Transverse colon (tissue), 4 donors: ENCODE results near the gene TREH. TPM values are rescaled to one million over a fixed set of nuclear protein-coding genes. Genes with fewer than 3 reads are reported as not detected.

ENCODE experiments used
- DNase-seq: peaks from one replicate; pipeline ENCODE4 v3.0.0-alpha.2; 2019
- H3K27ac ChIP-seq, 4 donors: fragments of 200-600 bp; sonication (generic); 2 replicates each; pipeline ENCODE4 v1.5.1; 2016 to 2018; ENCODE audit warnings: inconsistent platforms in 4 of 4
- H3K27me3 ChIP-seq: fragments of 200-600 bp; sonication (generic); 2 replicates; pipeline ENCODE4 v1.5.1; 2017; ENCODE audit warnings: inconsistent platforms
- H3K36me3 ChIP-seq, 4 donors: fragments of 200-600 bp; sonication (generic); 2 replicates each; pipeline ENCODE4 v1.5.1; 2017 to 2019; ENCODE audit warnings: inconsistent platforms in 4 of 4
- H3K4me1 ChIP-seq, 4 donors: fragments of 200-600 bp; sonication (generic); 2 replicates each; pipeline ENCODE4 v1.5.1; 2017 to 2020; ENCODE audit warnings: inconsistent platforms in 4 of 4
- H3K4me3 ChIP-seq, 4 donors: fragments of 200-600 bp; sonication (generic); 1 replicate in 1 of 4; 2 replicates in 3 of 4; pipeline versions ENCODE4 v1.5.1 to v1.6.1; 2017 to 2019; ENCODE audit warnings: inconsistent platforms in 4 of 4
- H3K9me3 ChIP-seq, 2 donors: fragments of 200-600 bp; sonication (generic); 2 replicates each; pipeline ENCODE4 v1.5.1; 2017 to 2019; ENCODE audit warnings: inconsistent platforms in 2 of 2
- CTCF ChIP-seq, 5 experiments: fragments of 200-600 bp in 3 of 5; fragments of 450-650 bp in 2 of 5; sonication (generic) in 3 of 5; IDR thresholded peaks; 1 replicate in 2 of 5; 2 replicates in 3 of 5; pipeline ENCODE4 v1.5.1; 2016 to 2017; ENCODE audit warnings: antibody characterized with exemption in 5 of 5, inconsistent platforms in 3 of 5, mild to moderate bottlenecking in 2 of 5, moderate library complexity in 1 of 5
- EP300 ChIP-seq: sonication (generic); formaldehyde crosslinking; IDR thresholded peaks from one replicate; pipeline ENCODE4 v1.6.1; 2017; ENCODE audit warnings: antibody characterized with exemption, low read depth
- POLR2A ChIP-seq: fragments of 450-650 bp; IDR thresholded peaks from one replicate; pipeline ENCODE4 v1.6.1; 2016; ENCODE audit warnings: antibody characterized with exemption, mild to moderate bottlenecking, moderate library complexity
- POLR2AphosphoS5 ChIP-seq, 3 donors: sonication (generic); formaldehyde crosslinking; IDR thresholded peaks; one replicate each; pipeline ENCODE4 v1.6.1; 2016; ENCODE audit warnings: antibody characterized with exemption in 3 of 3
- WGBS, 2 donors: methylation state at CpG; one replicate each; pipeline ENCODE4 v1.1.5; 2018; ENCODE audit warnings: low coverage in 1 of 2; 5-methylcytosine and 5-hydroxymethylcytosine counted together
- in situ Hi-C, 4 donors: fragments of 200-750 bp; cut with MboI; loops; one replicate each; pipeline versions ENCODE4 v1.15.0 to v1.15.1; 2017; ENCODE audit warnings: low sequenced_read_pairs in 3 of 4, low pct_ligation_motif_present in 1 of 4, low pct_unique_long_range_greater_than_20kb in 1 of 4
- intact Hi-C: fragments of 100-400 bp; cut with DNase I; formaldehyde crosslinking; loops from one replicate; pipeline ENCODE4 v1.15.1; 2023; ENCODE audit warnings: low total_unique reads
- total RNA-seq, 4 donors: library from RNA; depleted of rRNA; stranded (reverse); fragments of >200 nt; gene quantifications; one replicate each; pipeline ENCODE4 v1.1.0, GENCODE V29; 2016

The TREH gene
- total RNA-seq, 4 donors from 2014 or later, result 4.9 to 5.6 TPM; not detected in 2

GRCh38 chr11:118653684-118654390 is 25.6 kb downstream of the TREH start:
- no peaks in the 10 kb centered on the region for H3K9me3 ChIP-seq
- no peak overlapping the region for H3K4me3 ChIP-seq
- H3K36me3 ChIP-seq, result peaks cover 0 to 45% (median 7%) of the 10 kb centered on the region in 4 donors
- in situ Hi-C loops, result no loop called here
- WGBS, 2 donors, result 88 to 96% methylated on average over 7 to 8 of the region's 8 CpGs
- H3K27ac ChIP-seq, result no peak overlapping the region
- no peaks in the 10 kb centered on the region for H3K4me1 ChIP-seq
- intact Hi-C loops, result no loop called here
- DNase-seq, result no peak
- TF ChIP-seq CTCF (IDR thresholded peaks at IDR 0.05) (no peak), POLR2AphosphoS5 (IDR thresholded peaks at IDR 0.05) (no peak), EP300 (no peak), POLR2A (no peak)
- H3K27me3 ChIP-seq, result no peaks in the 10 kb centered on the region

DNA sequence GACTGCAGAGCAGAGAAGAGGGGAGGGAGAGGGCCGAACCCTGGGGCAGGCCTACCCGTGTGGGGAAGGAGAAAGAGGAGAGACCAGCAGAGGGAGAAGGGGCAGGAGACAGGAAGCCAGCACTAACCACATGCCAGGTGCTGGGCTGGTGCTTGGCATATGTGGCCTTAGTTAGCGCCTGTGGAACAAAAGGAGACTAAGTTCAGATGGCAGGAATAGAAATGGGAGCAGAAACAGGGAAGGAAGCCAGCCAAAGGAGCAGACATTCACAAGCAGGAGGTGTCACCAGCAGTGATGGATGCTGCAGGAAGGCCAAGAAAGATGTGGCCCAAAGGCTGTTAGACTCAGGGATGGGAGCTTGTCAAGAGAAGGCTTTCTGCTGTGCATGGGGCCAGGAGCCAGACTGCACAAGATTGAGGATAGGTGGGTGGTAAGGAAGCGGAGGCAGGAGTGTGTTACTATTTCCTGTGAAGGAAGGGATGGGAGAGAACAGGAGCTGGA is 26.7 kb downstream of the TREH start:
- no peaks in the 10 kb centered on the region for H3K27me3 ChIP-seq
- no peaks in the 10 kb centered on the region for H3K4me1 ChIP-seq
- DNase-seq, result no peak
- no peaks in the 10 kb centered on the region for H3K9me3 ChIP-seq
- 58 to 64% methylated on average over 3 to 4 of the region's 4 CpGs for WGBS, 2 donors
- intact Hi-C loops, result no loop called here
- peaks cover 0 to 45% (median 8%) of the 10 kb centered on the region in 4 donors for H3K36me3 ChIP-seq
- H3K27ac ChIP-seq, result no peak overlapping the region
- in situ Hi-C loops, result no loop called here
- H3K4me3 ChIP-seq, result no peak overlapping the region
- TF ChIP-seq EP300 (no peak), POLR2AphosphoS5 (IDR thresholded peaks at IDR 0.05) (no peak), POLR2A (no peak), CTCF (IDR thresholded peaks at IDR 0.05) (no peak)

DNA sequence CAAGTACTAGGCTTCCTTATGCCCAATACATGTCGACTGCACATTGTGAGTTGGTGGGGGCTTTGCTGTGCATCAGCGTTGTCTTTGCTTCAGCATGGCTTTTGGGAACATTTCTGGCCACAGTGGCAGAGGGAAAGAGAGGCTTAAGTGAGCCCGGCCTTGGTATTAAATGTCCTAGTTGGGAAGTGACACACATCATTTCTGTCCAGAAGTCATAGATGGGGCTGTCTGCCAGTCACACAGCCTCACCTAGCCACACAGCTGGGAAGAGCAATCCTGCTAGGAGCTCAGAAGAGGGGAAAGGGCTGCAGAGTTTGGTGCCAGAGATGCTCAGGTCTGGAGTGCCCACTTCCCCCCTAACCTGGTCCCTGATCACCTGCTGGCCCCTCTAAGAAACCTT is 27.6 kb downstream of the TREH start:
- DNase-seq, result no peak
- WGBS, 2 donors, result 80% methylated on average over 3 of the region's 3 CpGs; no CpG with 5 or more reads in 1 of the 2 donors
- no peak overlapping the region for H3K4me3 ChIP-seq
- no peaks in the 10 kb centered on the region for H3K27me3 ChIP-seq
- in situ Hi-C loops, result no loop called here
- no peak overlapping the region for H3K27ac ChIP-seq
- intact Hi-C loops, result no loop called here
- H3K4me1 ChIP-seq, result no peaks in the 10 kb centered on the region
- no peak for TF ChIP-seq EP300
- no peak for TF ChIP-seq POLR2A
- no peak for TF ChIP-seq POLR2AphosphoS5 (IDR thresholded peaks at IDR 0.05)
- TF ChIP-seq CTCF (IDR thresholded peaks at IDR 0.05), result no peak
- H3K9me3 ChIP-seq, result no peaks in the 10 kb centered on the region
- peaks cover 0 to 39% (median 11%) of the 10 kb centered on the region in 4 donors for H3K36me3 ChIP-seq

DNA sequence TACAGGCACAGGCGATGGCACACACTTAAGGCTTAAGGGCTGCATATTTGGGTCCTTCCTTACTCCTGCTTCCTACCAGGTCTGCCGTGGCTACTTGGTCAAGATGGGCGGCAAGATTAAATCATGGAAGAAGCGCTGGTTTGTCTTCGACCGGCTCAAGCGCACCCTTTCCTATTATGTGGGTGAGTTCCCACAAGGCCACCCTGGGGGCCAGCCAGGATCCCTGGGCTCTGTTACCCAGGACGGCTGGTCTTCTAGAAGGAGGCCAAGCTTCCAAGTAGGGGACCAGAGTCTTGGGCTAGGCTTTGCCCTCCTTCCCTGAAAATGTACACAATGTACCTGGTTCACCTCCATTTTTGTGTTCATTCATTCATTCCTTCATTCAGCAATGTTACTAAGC is 29.1 kb downstream of the TREH start:
- in situ Hi-C loops, result no loop called here
- H3K4me3 ChIP-seq, result no peak overlapping the region
- H3K27me3 ChIP-seq, result no peaks in the 10 kb centered on the region
- intact Hi-C loops, result no loop called here
- WGBS, 2 donors, result 93% methylated on average over 8 of the region's 8 CpGs; no CpG with 5 or more reads in 1 of the 2 donors
- no peaks in the 10 kb centered on the region for H3K4me1 ChIP-seq
- no peak for DNase-seq
- H3K9me3 ChIP-seq, result no peaks in the 10 kb centered on the region
- peaks cover 0 to 36% (median 14%) of the 10 kb centered on the region in 4 donors for H3K36me3 ChIP-seq
- TF ChIP-seq CTCF (IDR thresholded peaks at IDR 0.05), result no peak
- H3K27ac ChIP-seq, result no peak overlapping the region
